ENCODE data around the gene SEC22C.

The SEC22C gene

DNA sequence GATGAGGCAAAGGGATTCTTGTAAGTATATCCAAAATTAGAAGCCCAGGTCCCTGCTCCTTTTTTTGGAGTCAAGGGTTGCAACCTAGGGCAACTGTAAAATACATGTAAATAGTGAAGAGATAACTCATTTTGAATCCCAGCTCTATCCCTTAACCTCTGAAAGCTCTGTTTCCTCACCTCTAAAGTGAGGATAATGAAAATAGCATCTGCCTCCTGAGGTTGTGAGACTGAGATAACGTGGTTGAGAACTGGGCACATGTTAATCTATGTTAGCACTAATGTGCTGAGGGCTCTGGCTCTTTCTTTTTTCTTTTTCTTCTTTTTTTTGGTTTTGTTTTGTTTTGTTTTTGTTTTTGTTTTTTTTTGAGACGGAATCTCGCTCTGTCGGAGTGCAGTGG is 13.9 kb upstream of the SEC22C start:
- ChIA-PET POLR2A (no interaction called here), CTCF (no interaction called here)
- TF ChIP-seq, protein P1, sequence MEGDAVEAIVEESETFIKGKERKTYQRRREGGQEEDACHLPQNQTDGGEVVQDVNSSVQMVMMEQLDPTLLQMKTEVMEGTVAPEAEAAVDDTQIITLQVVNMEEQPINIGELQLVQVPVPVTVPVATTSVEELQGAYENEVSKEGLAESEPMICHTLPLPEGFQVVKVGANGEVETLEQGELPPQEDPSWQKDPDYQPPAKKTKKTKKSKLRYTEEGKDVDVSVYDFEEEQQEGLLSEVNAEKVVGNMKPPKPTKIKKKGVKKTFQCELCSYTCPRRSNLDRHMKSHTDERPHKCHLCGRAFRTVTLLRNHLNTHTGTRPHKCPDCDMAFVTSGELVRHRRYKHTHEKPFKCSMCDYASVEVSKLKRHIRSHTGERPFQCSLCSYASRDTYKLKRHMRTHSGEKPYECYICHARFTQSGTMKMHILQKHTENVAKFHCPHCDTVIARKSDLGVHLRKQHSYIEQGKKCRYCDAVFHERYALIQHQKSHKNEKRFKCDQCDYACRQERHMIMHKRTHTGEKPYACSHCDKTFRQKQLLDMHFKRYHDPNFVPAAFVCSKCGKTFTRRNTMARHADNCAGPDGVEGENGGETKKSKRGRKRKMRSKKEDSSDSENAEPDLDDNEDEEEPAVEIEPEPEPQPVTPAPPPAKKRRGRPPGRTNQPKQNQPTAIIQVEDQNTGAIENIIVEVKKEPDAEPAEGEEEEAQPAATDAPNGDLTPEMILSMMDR (IDR thresholded peaks at IDR 0.05; ENCODE audit: insufficient read depth, low read length, missing control alignments): no peak
- no peak for DNase-seq (ENCODE audit: low read depth, low spot score)
- no peak overlapping the region for H3K4me3 ChIP-seq (ENCODE audit: low read depth, low read length)

DNA sequence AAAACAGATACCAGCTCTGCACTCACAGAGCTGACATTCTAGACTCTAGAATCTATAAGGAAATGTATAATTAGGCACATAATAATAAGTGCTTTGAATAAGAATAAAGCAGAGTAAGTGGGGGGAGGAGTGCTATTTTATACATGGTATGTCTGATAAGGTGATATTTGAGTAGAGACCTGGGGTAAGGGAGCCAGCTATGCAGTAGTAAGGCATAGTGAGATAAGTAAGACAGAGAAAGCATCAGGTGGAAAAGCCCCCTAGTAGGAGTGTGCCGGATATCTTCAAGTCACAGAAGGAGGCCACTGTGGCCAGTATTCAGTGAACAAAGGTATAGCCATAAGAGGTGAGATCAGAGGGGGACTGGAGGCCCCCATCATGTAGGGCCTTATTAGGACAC is 11.9 kb upstream of the SEC22C start:
- TF ChIP-seq, protein P1 (IDR thresholded peaks at IDR 0.05; ENCODE audit: insufficient read depth, low read length, missing control alignments): no peak
- DNase-seq (ENCODE audit: low read depth, low spot score): no peak
- H3K4me3 ChIP-seq (ENCODE audit: low read depth, low read length): no peak overlapping the region
- ChIA-PET CTCF (interaction anchor here (1.4 kb wide), 1 partner anchor 11 kb away, joined by 5 read pairs; no protein-coding TSS in a partner anchor), POLR2A (no interaction called here)

DNA sequence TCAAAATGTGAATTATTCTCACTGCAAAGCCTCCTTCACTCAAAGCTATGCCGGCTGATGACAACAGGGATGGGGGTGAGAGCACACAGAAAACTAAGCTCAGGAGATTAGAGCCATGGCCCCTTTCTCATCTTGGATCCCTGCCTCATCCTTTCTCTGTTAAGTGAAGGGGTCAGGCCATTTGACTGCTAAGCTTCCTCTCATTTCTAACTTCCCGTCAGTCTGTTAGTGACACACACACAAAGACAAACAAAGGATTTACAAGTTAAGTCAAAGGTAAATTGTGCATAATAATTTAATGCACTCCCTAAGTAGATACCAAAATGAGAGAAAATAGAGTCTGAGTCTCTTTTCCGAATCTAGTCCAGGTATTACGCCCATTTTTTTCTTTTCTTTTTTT is 10.0 kb upstream of the SEC22C start:
- H3K4me3 ChIP-seq (ENCODE audit: low read depth, low read length): peak overlapping the region; percentile 76
- POLR2A ChIA-PET: interaction anchor here (1.0 kb wide), 1 partner anchor 9 kb away, joined by 5 read pairs; the partner anchor contains the start of gene NKTR
- DNase-seq (ENCODE audit: low read depth, low spot score): no peak
- CTCF ChIA-PET: interaction anchor here (1.7 kb wide), 1 partner anchor 9 kb away, joined by 6 read pairs; the partner anchor contains the start of gene NKTR
- TF ChIP-seq, protein P1 (IDR thresholded peaks at IDR 0.05; ENCODE audit: insufficient read depth, low read length, missing control alignments): no peak

DNA sequence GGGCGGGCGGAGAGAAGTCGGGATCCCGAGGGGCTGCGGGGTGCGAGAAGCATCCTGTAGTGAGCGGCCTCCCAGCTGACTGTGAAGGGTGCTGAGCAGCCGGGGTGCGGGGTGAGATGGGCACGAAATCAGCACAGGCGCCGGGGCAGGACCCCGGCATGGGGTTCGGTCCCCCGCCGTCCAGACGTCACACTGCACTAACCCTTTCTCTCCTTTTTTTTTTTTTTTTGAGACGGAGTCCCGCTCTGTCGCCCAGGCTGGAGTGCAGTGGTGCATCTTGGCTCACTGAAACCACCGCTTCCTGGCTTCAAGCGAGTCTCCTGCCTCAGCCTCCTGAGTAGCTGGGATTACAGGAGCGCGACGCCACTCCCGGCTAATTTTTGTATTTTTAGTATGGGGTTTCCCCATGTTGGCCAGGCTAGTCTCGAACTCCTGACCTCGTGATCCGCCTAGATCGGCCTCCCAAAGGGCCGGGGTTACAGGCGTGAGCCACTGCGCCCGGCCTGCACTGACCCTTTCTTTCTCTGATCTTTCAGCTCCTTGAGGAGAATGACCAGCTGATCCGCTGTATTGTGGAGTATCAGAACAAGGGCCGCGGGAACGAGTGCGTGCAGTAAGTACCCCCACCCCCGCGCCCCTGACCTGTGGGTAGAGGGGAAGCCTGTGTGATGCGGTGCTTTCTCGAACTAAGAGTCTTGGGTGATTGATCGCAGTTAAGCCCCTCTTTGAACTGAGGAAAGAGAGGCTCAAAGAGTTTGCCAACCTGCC is 9.4 kb upstream of the SEC22C start:
- ChIA-PET CTCF (interaction anchor here (1.7 to 1.8 kb wide), 2 partner anchors 9 to 161 kb away, joined by 4 to 6 read pairs; partner anchors contain the start of gene NKTR), POLR2A (interaction anchor here (0.6 to 1.2 kb wide), 7 partner anchors 9 to 84 kb away, joined by 3 to 22 read pairs (median 4); partner anchors contain the start of gene NKTR)
- peak overlapping the region; percentile 76 for H3K4me3 ChIP-seq (ENCODE audit: low read depth, low read length)
- no peak for DNase-seq (ENCODE audit: low read depth, low spot score)
- TF ChIP-seq, protein P1 (IDR thresholded peaks at IDR 0.05; ENCODE audit: insufficient read depth, low read length, missing control alignments): no peak

DNA sequence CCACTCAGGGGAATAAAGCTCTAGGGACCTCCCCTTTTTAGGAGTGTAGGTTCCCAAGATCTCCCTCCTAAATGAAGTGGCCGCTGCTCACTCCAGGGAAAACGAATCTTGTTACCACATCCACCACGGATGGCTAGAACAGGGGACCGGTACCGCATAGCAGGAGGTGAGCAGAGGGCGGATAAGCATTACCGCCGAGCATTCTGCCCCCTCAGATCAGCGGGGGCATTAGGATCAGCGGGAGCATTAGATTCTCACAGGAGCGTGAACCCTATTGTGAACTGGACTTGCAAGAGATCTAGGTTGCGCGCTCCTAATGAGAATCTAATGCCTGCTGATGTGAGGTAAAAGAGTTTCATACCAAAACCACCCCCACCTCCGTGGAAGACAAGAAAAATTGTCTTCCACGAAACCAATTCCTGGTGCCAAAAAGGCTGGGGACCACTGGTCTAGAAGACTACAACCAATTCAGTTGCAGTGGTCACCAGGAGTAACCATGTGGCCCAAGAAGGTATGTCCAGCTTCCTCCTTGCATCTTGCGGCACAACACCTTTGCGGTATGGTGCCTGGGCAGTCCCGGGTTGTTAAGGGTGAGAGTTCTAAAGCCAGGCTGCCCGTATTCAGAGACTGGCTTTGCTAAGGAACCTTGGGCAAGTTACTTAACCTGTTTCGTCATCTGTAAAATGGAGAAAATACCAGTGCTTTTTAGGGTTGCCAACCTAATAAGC is 7.8 kb upstream of the SEC22C start:
- POLR2A ChIA-PET: interaction anchor here (0.7 to 1.2 kb wide), 2 partner anchors 11 kb away, joined by 3 to 22 read pairs; partner anchors contain the start of gene NKTR

More for the DNA sequence above, 7.8 kb upstream of the SEC22C start:
- CTCF ChIA-PET: interaction anchor here (1.7 to 1.8 kb wide), 2 partner anchors 155 to 162 kb away, joined by 3 to 4 read pairs; no protein-coding TSS in a partner anchor
- H3K4me3 ChIP-seq (ENCODE audit: low read depth, low read length): peak overlapping the region; percentile 76; the same call in 1 of the 2 replicates
- no peak for DNase-seq (ENCODE audit: low read depth, low spot score)
- TF ChIP-seq, protein P1 (IDR thresholded peaks at IDR 0.05; ENCODE audit: insufficient read depth, low read length, missing control alignments): no peak
